Epithelial cell of esophagus (primary cell): ENCODE results near the gene DCBLD2.

Experiments
- DNase-seq: peaks from one replicate; pipeline ENCODE4 v3.0.0; 2010; ENCODE audit warnings: low read depth
- H3K4me3 ChIP-seq: 2 replicates; pipeline ENCODE4 v1.5.1; 2011; ENCODE audit warnings: mild to moderate bottlenecking, low read length, control low read depth
- CTCF ChIP-seq: IDR thresholded peaks from 2 replicates; pipeline ENCODE4 v1.5.1; 2011; ENCODE audit warnings: low read depth, mild to moderate bottlenecking, low read length, control low read depth, inconsistent platforms; ENCODE audit not compliant: insufficient read depth; ENCODE audit errors: missing control alignments

Gene DCBLD2

GRCh38 chr3:98786364-98787006 lies 115.0 kb downstream of the DCBLD2 start:
- no peak for TF ChIP-seq CTCF
- no peak for DNase-seq
- H3K4me3 ChIP-seq: no peak overlapping the region

- H3K4me3 ChIP-seq: no peak overlapping the region
- DNase-seq: peak; percentile 76
- TF ChIP-seq CTCF: no peak
Measured at GRCh38 chr3:98784666-98785600, 116.6 kb downstream of the DCBLD2 start.

- TF ChIP-seq CTCF: no peak
- no peak overlapping the region for H3K4me3 ChIP-seq
- no peak for DNase-seq
Measured at GRCh38 chr3:98784042-98784441, 117.5 kb downstream of the DCBLD2 start.

- TF ChIP-seq CTCF: no peak
- no peak overlapping the region for H3K4me3 ChIP-seq
- no peak for DNase-seq
Measured at GRCh38 chr3:98782824-98783500, 118.5 kb downstream of the DCBLD2 start.

GRCh38 chr3:98780343-98780742 lies 121.2 kb downstream of the DCBLD2 start:
- no peak overlapping the region for H3K4me3 ChIP-seq
- DNase-seq: no peak
- no peak for TF ChIP-seq CTCF

GRCh38 chr3:98779541-98780335 lies 121.8 kb downstream of the DCBLD2 start:
- DNase-seq: no peak
- TF ChIP-seq CTCF: no peak
- H3K4me3 ChIP-seq: no peak overlapping the region
